Measurements from ENCODE around the gene CCR6.
"Not testable (repeated sequence)": the region's sequence is repeated elsewhere in the genome, so short reads cannot be mapped to it uniquely, and the experiment has no call there.

CCR6 gene

DNA sequence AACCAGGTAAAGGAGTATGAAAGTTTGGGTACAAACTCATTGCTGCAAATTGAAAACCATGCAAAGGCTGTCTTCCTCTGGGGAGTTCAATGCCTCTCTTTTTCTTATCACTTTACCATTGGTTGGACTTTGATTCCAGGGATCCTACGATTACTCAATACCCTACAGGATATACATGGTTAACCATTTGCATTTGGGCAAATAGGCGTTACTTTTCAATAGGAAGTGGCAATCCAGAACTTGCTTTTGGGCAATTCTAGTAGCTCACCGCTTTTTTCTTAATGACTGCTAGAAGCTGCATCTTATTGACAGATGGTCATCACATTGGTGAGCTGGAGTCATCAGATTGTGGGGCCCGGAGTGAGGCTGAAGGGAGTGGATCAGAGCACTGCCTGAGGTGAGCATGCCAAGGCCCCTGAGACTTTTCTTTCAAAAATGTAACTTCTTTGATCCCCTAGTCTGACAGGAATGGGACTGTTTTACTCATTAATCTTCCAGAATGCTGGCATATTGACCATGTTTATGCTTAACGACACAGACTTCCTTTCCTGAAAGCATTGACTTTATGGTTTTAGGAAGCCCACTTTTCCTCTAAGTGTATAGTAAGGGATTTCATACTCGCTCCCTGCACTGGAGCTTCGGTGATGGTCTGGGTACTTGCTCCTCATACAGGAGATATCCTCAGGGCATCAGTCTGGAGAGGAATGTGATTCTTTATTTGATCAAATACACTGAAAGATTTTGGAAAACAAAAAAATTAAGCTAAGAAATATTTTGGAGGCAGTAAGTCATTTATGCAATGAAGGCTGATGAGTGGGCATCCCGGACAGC is at the start of gene CCR6:
TSS of gene CCR6 (plus strand) at position 270 of the 831 bp plus-strand sequence. CDS start 13,039 bp downstream, outside the sequence.
- no peak for DNase-seq

DNA sequence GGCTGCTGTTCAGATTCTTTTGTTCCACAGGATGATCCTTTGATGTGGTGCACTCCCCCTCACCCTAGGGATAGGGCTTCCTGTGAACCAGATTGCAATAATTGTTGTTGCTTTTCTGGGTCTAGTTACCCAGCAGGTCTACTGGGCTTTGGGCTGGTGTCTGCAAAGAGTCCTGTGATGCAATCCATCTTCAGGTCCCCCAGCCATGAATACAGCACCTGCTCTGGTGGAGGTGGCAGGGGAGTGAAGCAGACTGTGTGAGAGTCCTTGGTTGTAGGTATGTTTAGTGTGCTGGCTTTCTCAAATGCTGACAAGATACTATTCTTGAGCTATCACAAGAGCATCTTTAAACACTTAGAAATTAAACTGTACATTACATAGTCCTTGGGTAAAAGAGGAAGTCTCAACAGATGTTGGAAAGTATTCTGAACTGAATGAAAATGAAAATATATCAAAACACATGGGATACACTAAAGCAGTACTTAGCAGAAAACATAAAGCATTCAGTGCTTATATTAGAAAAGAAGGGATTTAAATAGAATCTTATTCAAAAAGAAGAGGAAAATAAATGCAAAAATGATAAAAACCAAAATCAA is 49.1 kb upstream of the CCR6 start:
- no peak for DNase-seq

DNA sequence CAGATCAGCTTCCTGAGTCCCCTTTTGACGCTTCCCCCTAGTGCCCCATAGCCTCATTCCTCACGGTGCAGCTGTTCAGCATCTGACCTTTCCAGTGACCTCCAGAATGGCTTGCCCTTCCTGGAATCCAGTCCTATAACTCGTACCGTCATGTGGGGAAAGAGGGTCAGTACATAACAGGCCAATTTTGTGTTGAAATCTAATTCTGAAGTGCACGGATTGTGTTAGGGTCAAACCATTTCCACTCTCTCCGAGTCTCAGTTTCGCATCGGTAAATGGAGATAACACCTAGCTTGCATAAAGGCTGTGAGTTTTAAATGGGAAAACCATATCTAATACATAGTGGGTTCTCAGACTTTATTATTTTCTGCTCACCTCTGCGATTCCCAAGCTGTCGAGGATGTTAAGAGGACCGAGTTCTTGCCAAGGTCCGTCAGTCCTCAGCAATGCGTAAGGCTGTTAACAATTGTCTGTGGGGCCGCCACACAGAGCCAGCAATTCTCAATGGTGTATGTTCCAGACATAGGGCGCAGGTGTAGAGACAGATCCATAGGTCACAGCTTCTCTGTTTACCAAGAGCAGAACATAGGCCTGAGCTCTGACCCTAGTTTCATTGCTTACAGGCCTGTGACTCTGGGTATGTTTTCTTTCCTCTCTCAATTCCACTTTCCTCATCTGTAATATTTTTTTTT is 45.5 kb upstream of the CCR6 start:
- DNase-seq = no peak

DNA sequence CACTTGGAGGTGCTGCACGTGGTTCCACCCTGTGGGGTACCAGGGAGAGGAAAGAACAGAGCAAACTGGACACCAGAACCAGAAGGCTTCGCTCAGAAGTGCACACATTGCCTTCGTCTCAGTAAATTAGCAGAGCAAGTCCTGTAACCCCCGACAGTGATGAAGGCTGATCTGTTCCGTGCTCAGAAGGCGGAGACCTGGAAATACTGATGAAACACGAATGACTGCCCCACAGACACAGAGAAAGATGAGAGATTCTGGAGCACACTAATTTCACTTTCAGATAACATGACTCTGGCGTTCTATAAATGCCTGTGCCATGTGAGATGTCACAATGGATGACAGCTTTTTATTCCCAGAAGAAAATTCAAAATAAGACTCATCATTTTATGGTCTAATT is 44.2 kb upstream of the CCR6 start:
- DNase-seq = no peak

DNA sequence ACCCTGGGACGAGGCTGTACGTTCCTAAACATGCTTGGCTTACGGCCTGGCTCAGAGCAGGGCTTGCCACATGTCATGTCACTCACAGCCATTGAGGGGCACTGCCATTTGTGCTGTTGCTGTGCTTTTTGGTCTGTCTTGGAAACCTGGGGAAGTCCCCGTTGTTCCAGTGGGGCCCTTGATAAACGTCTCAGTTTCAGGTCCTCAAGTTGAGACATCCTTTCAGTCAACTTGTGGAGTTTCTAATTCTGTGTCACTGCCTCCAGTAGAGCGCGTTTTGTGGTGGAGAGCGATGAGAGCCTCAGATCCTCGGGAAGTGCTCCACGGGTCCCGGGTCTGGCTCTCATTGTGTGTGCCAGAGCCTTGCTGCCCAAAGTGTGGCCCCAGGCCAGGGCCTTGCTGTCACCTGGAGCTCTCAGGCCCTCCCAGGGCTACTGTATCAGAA is 43.0 kb upstream of the CCR6 start:
- no peak for DNase-seq

DNA sequence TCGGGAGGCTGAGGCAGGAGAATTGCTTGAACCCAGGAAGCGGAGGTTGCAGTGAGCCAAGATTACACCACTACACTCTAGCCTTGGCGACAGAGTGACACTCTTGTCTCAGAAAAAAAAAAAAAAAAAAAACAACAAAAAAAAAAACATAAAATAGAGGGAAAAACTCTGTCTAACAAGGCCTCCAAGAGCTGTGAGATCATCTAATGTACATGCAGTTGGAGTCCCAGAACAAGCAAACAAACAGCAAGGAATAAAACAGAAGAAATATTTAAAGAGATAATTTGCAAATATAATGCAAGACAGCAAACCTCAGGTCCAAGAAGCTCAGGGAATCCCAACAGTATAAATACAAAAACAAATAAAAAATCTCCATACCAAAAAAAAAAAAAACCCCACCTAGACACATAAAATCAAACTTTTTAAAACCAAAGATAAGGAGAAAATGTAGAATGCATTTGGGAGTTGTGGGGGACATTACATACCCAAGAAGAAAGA is 35.0 kb upstream of the CCR6 start:
- DNase-seq = no peak

DNA sequence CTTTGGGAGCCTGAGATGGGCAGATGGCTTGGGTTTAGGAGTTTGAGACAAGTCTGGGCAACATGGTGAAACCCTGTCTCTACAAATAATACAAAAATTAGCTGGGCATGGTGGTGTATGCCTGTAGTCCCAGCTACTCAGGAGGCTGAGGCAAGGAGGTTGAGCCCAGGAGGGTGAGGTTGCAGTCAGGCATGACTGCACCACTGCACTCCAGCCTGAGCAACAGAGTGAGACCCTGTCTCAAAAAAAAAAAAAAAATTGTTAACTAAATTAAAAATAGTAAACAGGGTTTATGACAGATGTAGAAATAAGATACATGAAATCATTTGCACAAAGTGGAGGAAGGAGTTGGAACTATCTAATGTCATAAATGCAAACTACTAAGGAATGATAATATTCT is 34.2 kb upstream of the CCR6 start:
- DNase-seq = not testable (repeated sequence)

DNA sequence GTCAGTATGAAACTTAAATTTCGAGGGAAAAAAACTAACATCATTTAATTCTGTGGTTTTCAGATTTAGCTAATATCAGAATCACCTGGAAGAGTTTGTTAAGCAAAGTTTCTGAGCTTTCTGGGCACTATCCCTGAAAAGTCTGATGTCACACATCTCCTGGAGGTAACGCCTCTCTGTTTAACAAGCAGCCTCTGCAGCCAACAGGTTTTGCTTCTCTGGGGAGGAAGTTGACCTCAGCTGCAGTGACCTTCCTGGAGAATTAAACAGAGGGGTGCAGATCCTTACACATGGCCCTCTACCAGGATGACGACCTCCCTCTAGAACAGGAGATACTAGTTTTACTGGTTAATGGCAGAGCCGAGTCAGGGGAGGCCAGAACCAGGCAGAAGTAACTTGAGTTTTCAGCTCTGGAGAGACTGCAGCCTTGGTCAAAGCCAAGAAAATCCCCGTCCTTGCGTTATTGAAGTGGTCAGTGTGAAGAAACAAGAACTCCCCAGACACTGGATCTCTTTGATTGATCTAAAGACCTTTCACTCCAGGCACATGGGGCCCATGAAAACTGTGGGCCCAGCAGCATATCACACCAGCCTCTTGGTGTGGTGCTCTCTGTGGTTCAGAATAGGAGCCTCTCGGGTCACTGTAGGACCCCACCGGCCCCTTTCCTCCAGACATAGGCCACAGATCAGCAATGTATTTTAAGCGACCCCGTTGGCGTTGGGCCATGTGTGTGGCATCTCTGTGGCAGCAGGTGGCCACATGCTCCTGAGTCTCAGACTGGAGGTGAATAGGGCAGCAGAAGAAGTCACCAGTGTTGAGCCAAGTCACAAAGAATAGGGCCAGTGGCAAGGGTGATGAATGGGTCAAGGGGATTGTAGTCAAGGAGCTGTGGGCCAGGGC is 33.4 kb upstream of the CCR6 start:
- no peak for DNase-seq

DNA sequence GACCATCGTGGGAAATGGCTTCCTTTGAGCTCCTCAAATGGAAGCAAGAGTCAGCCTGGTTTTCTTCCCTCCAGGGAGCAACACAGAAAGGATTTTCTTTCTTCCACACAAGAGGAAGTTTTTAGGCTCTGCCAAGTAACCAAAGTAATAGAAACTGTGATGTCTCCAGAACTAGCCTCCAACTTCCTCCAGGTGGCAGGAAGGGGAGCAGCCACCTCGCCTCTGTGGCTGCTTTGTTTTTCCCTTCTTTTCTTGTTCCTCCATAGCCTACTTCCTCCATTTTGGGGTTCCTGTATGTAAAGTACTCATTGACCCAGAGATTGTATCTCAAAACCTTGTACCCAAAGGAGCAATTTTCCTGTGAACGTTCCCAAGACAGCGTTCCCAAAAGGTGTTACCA is 32.7 kb upstream of the CCR6 start:
- DNase-seq = no peak

DNA sequence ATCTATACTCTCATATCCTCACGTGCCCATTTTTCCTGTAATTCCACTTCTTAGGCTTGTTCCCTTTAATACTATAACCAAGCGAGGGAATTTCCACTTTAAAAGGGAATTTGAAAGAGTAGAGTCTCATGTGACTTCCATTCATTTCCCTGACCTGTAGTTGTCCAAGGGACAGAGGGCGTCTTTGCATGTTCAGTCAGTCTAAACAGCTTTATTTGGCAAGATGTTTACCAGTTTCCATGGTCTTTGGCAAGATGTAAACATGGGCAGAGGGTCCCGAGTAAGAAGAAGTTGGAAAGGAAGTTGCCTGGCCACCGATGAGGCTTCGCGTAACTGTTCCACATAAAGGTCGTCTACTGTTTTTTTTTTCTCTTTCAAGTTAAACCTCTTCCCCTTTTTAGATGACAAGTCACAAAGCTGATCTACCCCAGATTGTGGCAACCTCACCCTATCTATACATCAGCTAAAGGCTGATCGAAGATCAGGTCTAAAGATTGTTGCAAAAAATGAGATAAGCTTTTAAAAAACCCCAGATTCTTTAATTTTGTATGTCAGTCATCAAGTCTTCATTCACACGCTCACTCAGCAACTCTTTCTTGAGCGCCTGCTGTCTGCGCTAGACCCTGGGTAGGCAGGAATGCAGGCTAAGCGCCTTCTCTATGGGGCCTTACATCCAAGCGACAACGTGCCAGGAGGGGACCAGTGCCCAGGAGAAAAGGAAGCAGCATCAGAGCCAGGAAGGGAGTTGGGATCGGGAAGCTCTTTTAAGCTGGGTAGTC is 31.7 kb upstream of the CCR6 start:
- DNase-seq = no peak

DNA sequence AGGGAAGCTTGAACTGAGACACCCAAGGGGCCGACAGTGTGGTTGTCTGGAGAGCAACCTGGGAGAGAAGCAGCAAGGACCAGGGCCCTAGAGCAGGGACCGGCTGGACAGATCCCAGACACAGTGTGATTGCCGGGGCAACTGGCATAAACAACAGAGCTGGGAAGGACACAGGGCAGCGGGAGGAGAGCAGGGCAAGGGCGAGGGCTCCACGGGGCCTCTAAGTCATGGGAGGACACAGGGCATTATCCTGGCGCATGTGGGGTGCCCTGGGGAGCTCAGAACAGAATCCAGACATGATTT is 31.1 kb upstream of the CCR6 start:
- no peak for DNase-seq

DNA sequence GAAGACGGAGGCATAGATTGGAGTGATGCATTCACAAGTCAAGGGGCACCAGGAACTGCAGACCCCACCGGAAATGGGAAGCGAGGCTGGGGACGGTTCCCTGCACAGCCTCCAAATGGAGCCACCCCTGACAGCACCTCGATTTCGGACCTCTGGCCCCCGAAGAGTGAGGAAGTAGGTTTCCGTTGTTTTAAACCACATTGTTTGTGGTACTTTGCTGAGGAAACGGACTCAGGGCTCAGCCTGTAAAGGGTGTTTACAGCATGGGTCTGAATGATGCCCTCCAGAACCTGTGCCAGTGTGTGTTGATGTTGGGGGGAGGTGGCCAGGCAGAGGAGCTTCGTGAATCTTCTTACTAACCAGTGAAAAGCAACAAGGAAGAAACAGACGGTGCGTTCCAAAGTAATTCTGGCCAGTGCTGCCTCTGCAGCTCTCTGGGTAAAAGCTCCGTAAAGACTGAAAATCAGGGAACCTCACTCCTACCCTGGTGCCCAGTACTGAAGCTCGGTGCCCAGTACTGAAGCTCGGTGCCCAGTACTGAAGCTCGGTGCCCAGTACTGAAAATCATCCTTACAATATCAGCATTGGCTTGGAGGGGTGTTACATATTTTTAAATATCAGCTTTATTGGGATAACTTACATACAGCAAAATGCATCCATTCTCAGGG is 30.1 kb upstream of the CCR6 start:
- DNase-seq = no peak

DNA sequence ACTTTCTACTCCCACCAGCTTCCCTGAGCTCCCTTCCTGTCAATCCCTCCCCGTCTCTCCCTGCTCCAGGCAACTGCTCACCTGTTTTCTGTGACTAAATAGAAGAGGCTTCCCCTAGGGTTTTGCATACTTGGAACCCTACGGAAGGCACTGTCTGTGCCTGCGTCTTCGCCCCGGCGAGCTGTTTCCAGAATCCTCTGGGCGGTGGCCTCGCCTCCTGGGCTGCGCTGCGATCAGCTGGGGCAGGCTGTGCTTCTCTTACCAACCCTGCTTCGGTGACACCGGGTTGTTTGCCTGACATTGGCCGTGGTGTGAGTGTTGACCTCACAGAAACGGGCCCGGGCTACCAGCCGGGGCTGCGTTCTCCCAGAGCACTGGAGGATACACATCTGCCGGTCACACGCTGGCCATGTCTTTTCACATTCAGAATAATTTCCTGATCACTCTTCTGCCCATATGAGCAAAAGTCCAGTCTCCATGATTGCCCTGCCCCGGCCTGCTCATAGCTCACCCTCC is 29.4 kb upstream of the CCR6 start:
- DNase-seq = no peak

DNA sequence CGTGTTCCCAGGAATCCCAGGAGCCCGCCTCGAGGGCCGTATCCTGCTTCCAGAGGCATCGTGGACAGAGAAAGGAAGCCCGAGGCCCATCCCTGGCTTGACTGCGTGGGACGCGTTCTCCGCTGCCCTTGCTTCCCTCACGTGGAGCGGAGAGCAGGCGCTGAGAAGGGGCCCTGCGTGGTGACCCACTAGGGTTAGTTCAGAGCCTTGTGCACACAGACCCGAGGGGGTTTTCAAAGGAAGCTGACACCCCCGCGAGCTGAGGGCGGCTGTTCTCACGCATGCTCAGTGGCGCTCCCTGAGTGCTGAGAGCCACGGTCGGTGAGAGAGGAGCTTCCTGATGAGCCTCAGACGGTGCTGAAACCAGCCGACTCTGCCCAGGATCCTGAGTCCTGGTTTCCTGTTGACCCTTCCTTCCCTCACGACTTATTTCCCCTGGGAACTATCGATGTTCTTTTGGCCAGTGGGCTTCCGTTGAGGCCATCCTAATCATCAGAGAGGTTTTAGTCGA is 28.9 kb upstream of the CCR6 start:
- DNase-seq = no peak

DNA sequence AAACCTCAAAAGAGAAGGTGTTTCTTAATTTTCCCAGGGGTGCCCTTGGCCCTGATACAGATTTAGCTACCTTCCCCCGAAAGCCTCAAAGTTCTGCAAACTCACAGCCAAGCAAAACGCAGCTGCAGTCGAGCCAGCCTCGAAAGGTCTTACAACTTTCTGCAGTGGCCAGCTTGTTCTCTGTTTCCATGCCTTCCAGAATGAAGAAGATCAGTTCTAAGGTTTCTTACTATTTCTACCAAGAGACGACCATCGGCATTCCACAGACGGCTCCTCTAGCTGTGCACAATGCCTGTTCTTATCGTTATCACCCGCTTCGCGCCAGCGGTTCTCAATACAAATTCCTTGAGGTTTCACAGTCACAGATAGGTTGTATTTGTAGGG is 28.5 kb upstream of the CCR6 start:
- DNase-seq = no peak

DNA sequence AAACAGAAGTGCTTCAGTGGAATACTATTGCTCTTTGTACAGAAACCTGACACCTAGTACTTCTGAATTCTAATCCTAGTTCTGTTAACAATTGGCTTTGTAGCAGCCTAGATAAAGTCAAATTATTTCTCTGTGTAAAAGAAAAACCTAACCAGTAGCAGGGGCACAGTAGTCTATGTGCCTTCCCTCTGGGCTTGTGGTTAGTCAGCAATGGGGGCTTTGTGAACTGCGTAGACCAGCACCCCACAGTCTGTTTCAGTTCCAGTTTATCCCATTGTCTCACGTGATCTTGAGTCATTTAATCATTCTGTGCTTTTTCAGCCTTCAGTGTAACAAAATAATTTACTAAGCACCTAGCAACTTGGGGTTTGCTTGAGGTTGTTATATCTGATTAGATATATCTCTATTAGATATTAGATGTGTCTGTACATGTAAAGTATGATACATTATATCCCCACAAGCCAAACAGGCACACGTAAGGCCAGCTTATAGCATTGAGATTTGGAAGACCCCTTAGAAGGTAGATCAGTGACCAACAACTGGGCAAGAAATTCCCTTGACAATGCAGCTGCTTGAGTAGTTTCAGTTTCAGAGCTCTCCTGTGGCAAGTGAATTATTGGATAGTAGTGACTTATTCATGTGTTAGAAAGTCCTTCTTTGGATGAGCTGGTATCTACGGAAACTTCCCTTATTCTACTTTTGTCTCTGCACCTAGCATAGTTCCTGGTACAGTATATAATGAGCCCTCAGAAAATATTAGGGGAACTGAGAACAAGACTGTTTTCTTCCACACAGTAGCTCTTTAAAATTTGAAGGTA is 27.9 kb upstream of the CCR6 start:
- no peak for DNase-seq

DNA sequence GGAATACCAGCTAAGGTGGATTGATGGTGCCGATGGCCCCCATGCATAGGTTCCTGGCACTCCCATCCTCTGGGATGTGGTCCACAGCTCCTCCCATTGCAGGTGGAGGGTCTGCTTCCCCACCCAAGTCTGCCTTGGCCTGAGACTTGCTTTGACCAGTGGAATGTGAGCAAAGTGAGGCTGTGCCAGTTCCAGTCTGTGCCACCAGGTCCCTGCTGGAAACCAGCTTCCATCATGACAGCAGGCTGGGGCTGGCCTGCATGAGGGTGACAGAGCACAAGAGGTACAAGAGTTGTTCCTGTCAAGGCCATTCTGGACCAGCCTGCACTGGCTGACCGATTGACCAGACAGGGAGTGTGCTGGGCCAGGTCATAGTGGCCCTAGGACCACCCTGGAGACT is 27.0 kb upstream of the CCR6 start:
- DNase-seq = no peak

DNA sequence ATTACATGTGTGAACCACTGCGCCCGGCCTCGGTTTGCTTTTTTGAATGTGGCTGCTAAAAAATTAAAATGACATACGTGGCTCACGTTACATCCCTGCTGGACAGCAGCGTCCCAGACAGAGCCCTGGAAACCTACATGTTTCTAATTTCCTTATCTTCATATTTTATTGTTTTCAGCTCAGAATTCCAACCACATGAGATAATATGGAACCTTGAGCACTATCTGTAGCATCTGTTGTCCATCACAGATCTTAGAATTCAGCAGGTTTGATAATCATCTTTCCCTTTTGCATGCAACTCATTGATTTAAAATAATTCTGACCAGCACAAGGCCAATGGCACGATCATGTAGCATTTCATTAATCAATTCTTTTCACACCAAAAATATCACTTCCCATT is 25.9 kb upstream of the CCR6 start:
- DNase-seq = no peak

DNA sequence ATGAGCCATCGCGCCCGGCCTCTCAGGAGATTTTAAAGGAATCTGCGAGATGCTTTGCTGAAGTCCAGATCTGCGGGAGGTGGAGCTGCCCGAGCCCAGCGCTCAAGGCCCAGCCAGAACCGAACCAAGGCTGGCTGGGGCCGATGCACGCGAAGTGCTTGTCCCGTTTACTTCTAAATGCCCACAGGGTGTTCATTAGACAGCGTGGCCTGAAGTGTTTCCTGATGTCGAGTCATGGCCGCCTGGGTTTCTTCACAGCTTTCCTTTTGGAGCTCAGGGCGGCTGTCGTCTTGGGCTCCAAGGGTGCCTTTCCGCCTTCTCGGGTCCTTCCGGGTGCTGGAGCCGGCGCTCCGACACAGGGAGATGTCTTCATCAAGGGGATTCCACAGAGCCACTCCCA is 25.1 kb upstream of the CCR6 start:
- no peak for DNase-seq

DNA sequence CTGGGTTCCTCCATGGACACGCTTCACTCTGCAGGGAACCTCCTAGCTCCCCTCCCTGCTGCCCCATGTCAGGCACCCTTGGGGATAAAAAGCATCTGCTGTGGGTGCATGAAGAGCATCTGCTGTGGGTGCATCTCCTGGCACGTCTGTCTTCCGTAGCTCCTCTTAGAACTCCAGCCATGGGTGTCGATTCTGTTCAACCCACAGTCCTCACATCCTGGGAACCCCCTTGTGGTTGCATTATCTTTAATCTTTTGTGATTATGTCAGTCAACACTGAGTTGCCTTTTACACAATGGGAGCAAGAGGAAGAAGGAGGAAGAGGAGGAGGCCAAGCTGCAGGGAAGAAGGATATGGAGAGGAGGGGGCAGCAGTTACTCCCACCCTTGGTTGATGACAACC is 24.1 kb upstream of the CCR6 start:
- no peak for DNase-seq
